GM12875 (cell line): ENCODE results near the gene WDR36.

Source experiments
- H3K4me3 ChIP-seq: one replicate; pipeline ENCODE4 v1.5.1; 2011; ENCODE audit warnings: low read depth, low read length, control low read depth
- CTCF ChIP-seq: IDR thresholded peaks from 2 replicates; pipeline ENCODE4 v1.5.1; 2011; ENCODE audit warnings: low read depth, mild to moderate bottlenecking, control low read depth, inconsistent platforms, low read length, moderate library complexity, borderline replicate concordance; ENCODE audit not compliant: insufficient read depth

Gene WDR36

GRCh38 chr5:111126896-111127295, 34.7 kb downstream of the WDR36 start:
- TF ChIP-seq CTCF, result no peak
- no peak overlapping the region for H3K4me3 ChIP-seq

DNA sequence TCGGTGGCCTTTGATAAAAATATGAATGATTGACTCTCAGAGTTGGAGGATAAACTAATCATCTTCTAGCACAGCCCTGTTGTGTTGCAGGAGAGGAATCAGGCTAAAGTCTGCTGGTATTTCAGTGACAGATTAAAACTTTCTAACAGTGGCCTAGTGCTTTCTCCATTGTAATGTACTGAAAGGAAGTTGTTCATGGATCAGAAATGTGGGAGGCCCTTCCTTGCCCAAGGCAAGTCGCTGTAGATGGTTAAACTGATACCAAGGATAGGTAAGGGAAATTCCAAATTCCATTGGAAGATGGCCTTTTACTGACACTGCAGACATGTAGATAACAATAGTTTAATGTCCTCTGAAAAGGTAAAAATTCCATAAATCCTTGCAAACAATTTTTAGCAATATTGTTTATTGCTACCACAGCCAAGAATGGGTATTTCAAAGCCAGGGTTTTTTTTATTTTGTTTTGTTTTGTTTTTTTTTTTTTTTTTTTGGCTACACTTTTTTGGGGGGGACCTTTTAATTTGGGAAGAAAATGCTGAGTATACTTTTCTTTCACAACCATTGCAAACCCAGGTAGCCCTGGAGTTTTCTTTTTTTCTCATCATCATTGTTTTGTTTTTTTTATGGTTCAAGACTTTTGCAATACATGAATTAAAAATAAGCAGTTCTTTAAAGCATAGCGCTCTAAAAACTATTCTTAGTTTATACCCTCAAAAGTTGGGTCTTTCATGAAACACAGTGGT, 35.5 kb downstream of the WDR36 start:
- H3K4me3 ChIP-seq, result no peak overlapping the region
- TF ChIP-seq CTCF, result no peak

- no peak overlapping the region for H3K4me3 ChIP-seq
- TF ChIP-seq CTCF, result no peak
Measured at GRCh38 chr5:111129938-111130337, 37.8 kb downstream of the WDR36 start.

GRCh38 chr5:111131356-111131755, 39.2 kb downstream of the WDR36 start:
- no peak for TF ChIP-seq CTCF
- no peak overlapping the region for H3K4me3 ChIP-seq

DNA sequence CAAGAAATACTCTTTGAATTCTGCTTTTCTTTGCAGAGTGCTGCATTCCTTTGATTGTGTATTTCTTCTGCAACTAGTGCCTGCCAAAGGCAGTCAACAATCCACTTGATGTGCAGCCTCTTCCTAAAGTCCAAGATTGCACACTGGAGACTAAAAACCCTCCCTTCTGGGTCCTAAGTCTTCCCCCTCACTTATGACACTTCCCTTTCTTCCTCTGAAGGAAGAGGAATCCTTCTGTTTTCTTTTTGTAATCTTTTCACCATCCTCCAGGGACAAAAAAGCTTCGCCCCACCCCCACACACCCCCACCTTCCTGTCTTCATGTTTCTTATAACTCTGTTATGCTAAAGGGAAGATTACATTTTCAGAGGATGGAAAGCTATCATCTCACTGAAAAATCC, 39.9 kb downstream of the WDR36 start:
- no peak overlapping the region for H3K4me3 ChIP-seq
- no peak for TF ChIP-seq CTCF

GRCh38 chr5:111132731-111133435, 40.7 kb downstream of the WDR36 start:
- no peak for TF ChIP-seq CTCF

DNA sequence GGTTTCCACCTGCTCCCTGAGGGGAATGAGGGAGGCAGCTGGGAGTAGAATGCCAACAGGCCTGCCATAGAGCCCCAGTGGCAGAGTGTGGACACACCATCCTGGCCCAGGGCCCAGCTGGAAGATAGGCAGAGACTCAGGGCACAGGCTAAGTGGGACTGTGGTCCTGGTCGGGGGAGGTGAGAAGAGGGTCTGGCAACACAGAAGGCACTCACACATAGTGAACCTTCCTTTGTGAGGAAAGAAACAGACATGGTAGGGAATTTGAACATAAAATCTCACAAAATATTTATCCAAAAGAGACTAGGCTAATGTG, 41.2 kb downstream of the WDR36 start:
- TF ChIP-seq CTCF, result no peak
- no peak overlapping the region for H3K4me3 ChIP-seq

More at GRCh38 chr5:111132731-111133435, 40.7 kb downstream of the WDR36 start:
- H3K4me3 ChIP-seq, result no peak overlapping the region
